Activated CD4-positive, alpha-beta T cell treated with anti-CD3 and anti-CD28 coated beads, Interleukin-2, amount 10 ng/mL, durations not matched to agents 7 days and 5 days (primary cell): ENCODE data around the gene DDAH1. TPM values are rescaled to one million over a fixed set of nuclear protein-coding genes. Genes with fewer than 3 reads are reported as not detected.

Experiments used
- CTCF ChIA-PET: fragments of 350-600 bp; sonication (Branson Sonifier 250); formaldehyde crosslinking; loops from one replicate; lab custom pipeline; 2021; ENCODE audit warnings: antibody characterized with exemption; lab: Charles Lee
- POLR2A ChIA-PET: fragments of 350-600 bp; sonication (Branson Sonifier 250); formaldehyde crosslinking; loops from one replicate; lab custom pipeline; 2021; ENCODE audit warnings: antibody characterized with exemption; lab: Charles Lee
- DNase-seq: peaks from one replicate; pipeline ENCODE4 v3.0.0-alpha.2; 2020
- H3K27ac Mint-ChIP-seq: one replicate; pipeline ENCODE4 v1.8.0; 2021; ENCODE audit warnings: mild to moderate bottlenecking, moderate library complexity, mixed read lengths
- H3K27me3 Mint-ChIP-seq: one replicate; pipeline ENCODE4 v1.8.0; 2021; ENCODE audit warnings: mixed read lengths
- H3K36me3 Mint-ChIP-seq: one replicate; pipeline ENCODE4 v1.8.0; 2021; ENCODE audit warnings: low read depth, mixed read lengths
- H3K4me1 Mint-ChIP-seq: one replicate; pipeline ENCODE4 v1.8.0; 2021; ENCODE audit warnings: mixed read lengths
- H3K4me3 Mint-ChIP-seq: one replicate; pipeline ENCODE4 v1.8.0; 2021; ENCODE audit warnings: mild to moderate bottlenecking, moderate library complexity, mixed read lengths
- H3K9me3 Mint-ChIP-seq: one replicate; pipeline ENCODE4 v1.8.0; 2021; ENCODE audit warnings: mixed read lengths
- total RNA-seq, 2 experiments: library from RNA; stranded (reverse); gene quantifications; one replicate each; pipeline ENCODE4 v1.2.3, GENCODE V29; 2021

DDAH1 gene
- total RNA-seq, 2 experiments from 2014 or later: not detected

GRCh38 chr1:85464497-85465098 lies 361 bp downstream of the DDAH1 start:
- peaks cover 55% of the 10 kb centered on the region for H3K27me3 Mint-ChIP-seq
- peak overlapping the region; percentile 46 for H3K4me3 Mint-ChIP-seq
- H3K36me3 Mint-ChIP-seq: peaks cover 2% of the 10 kb centered on the region
- no peak overlapping the region for H3K27ac Mint-ChIP-seq
- ChIA-PET CTCF (no interaction called here), POLR2A (no interaction called here)
- DNase-seq: peak; percentile 14
- no peaks in the 10 kb centered on the region for H3K9me3 Mint-ChIP-seq
- peaks cover 4% of the 10 kb centered on the region for H3K4me1 Mint-ChIP-seq

GRCh38 chr1:85463731-85464496 lies 1.0 kb downstream of the DDAH1 start:
- CTCF ChIA-PET: interaction anchor here (1.7 kb wide), 1 partner anchor 11 kb away, joined by 4 read pairs; no protein-coding TSS in a partner anchor
- H3K36me3 Mint-ChIP-seq: peaks cover 2% of the 10 kb centered on the region

GRCh38 chr1:85462931-85463649 lies 1.9 kb downstream of the DDAH1 start:
- CTCF ChIA-PET: interaction anchor here (1.7 kb wide), 1 partner anchor 10 kb away, joined by 4 read pairs; no protein-coding TSS in a partner anchor
- Mint-ChIP-seq H3K27ac (no peak overlapping the region), H3K36me3 (peaks cover 2% of the 10 kb centered on the region), H3K9me3 (no peaks in the 10 kb centered on the region), H3K4me3 (no peak overlapping the region), H3K27me3 (peaks cover 62% of the 10 kb centered on the region), H3K4me1 (peaks cover 4% of the 10 kb centered on the region)
- POLR2A ChIA-PET: no interaction called here
- DNase-seq: no peak

More at GRCh38 chr1:85463731-85464496, 1.0 kb downstream of the DDAH1 start:
- peaks cover 60% of the 10 kb centered on the region for H3K27me3 Mint-ChIP-seq
- peaks cover 4% of the 10 kb centered on the region for H3K4me1 Mint-ChIP-seq
- no peaks in the 10 kb centered on the region for H3K9me3 Mint-ChIP-seq
- DNase-seq: no peak
- no peak overlapping the region for H3K27ac Mint-ChIP-seq
- H3K4me3 Mint-ChIP-seq: peak overlapping the region; percentile 46
- POLR2A ChIA-PET: no interaction called here

- H3K4me3 Mint-ChIP-seq: no peak overlapping the region
- H3K4me1 Mint-ChIP-seq: peaks cover 4% of the 10 kb centered on the region
- H3K36me3 Mint-ChIP-seq: peaks cover 2% of the 10 kb centered on the region
- H3K27ac Mint-ChIP-seq: no peak overlapping the region
- no peaks in the 10 kb centered on the region for H3K9me3 Mint-ChIP-seq
- DNase-seq: no peak
- CTCF ChIA-PET: no interaction called here
- POLR2A ChIA-PET: no interaction called here
- peaks cover 55% of the 10 kb centered on the region for H3K27me3 Mint-ChIP-seq
Measured at GRCh38 chr1:85461216-85461918, 3.6 kb downstream of the DDAH1 start.

- peaks cover 2% of the 10 kb centered on the region for H3K36me3 Mint-ChIP-seq
- peaks cover 4% of the 10 kb centered on the region for H3K4me1 Mint-ChIP-seq
- no peak for DNase-seq
- CTCF ChIA-PET: no interaction called here
- H3K4me3 Mint-ChIP-seq: no peak overlapping the region
- H3K27ac Mint-ChIP-seq: peak overlapping the region; percentile 33
- no peaks in the 10 kb centered on the region for H3K9me3 Mint-ChIP-seq
- POLR2A ChIA-PET: no interaction called here
- H3K27me3 Mint-ChIP-seq: peaks cover 49% of the 10 kb centered on the region
Measured at GRCh38 chr1:85460555-85461088, 4.3 kb downstream of the DDAH1 start.

- Mint-ChIP-seq H3K27me3 (peaks cover 43% of the 10 kb centered on the region), H3K9me3 (no peaks in the 10 kb centered on the region), H3K4me1 (peaks cover 4% of the 10 kb centered on the region), H3K27ac (no peak overlapping the region), H3K4me3 (no peak overlapping the region), H3K36me3 (peaks cover 2% of the 10 kb centered on the region)
- DNase-seq: no peak
- ChIA-PET CTCF (no interaction called here), POLR2A (no interaction called here)
Measured at GRCh38 chr1:85459290-85459689, 5.7 kb downstream of the DDAH1 start.

- H3K27ac Mint-ChIP-seq: no peak overlapping the region
- H3K27me3 Mint-ChIP-seq: peaks cover 8% of the 10 kb centered on the region
- H3K4me1 Mint-ChIP-seq: no peaks in the 10 kb centered on the region
- DNase-seq: no peak
- H3K4me3 Mint-ChIP-seq: no peak overlapping the region
- ChIA-PET CTCF (no interaction called here), POLR2A (no interaction called here)
- no peaks in the 10 kb centered on the region for H3K9me3 Mint-ChIP-seq
- no peaks in the 10 kb centered on the region for H3K36me3 Mint-ChIP-seq
Measured at GRCh38 chr1:85454214-85454613, 10.7 kb downstream of the DDAH1 start.

GRCh38 chr1:85453640-85454194 lies 11.2 kb downstream of the DDAH1 start:
- H3K27me3 Mint-ChIP-seq: peaks cover 7% of the 10 kb centered on the region
- no peaks in the 10 kb centered on the region for H3K9me3 Mint-ChIP-seq
- CTCF ChIA-PET: no interaction called here
- DNase-seq: no peak
- POLR2A ChIA-PET: no interaction called here
- H3K27ac Mint-ChIP-seq: no peak overlapping the region
- H3K36me3 Mint-ChIP-seq: no peaks in the 10 kb centered on the region
- no peak overlapping the region for H3K4me3 Mint-ChIP-seq
- H3K4me1 Mint-ChIP-seq: no peaks in the 10 kb centered on the region

GRCh38 chr1:85452948-85453347 lies 12.0 kb downstream of the DDAH1 start:
- H3K4me1 Mint-ChIP-seq: no peaks in the 10 kb centered on the region
- no peak overlapping the region for H3K27ac Mint-ChIP-seq
- POLR2A ChIA-PET: no interaction called here
- no peak overlapping the region for H3K4me3 Mint-ChIP-seq
- H3K36me3 Mint-ChIP-seq: no peaks in the 10 kb centered on the region
- CTCF ChIA-PET: interaction anchor here (1.2 kb wide), 1 partner anchor 10 kb away, joined by 4 read pairs; no protein-coding TSS in a partner anchor
- peaks cover 5% of the 10 kb centered on the region for H3K27me3 Mint-ChIP-seq
- no peaks in the 10 kb centered on the region for H3K9me3 Mint-ChIP-seq
- DNase-seq: no peak

GRCh38 chr1:85451236-85451830 lies 13.6 kb downstream of the DDAH1 start:
- H3K4me3 Mint-ChIP-seq: no peak overlapping the region
- ChIA-PET POLR2A (no interaction called here), CTCF (no interaction called here)
- H3K27ac Mint-ChIP-seq: no peak overlapping the region
- H3K27me3 Mint-ChIP-seq: peaks cover 3% of the 10 kb centered on the region
- no peak for DNase-seq
- H3K9me3 Mint-ChIP-seq: no peaks in the 10 kb centered on the region
- no peaks in the 10 kb centered on the region for H3K4me1 Mint-ChIP-seq
- H3K36me3 Mint-ChIP-seq: no peaks in the 10 kb centered on the region

GRCh38 chr1:85450832-85451231 lies 14.1 kb downstream of the DDAH1 start:
- no peak overlapping the region for H3K4me3 Mint-ChIP-seq
- ChIA-PET POLR2A (no interaction called here), CTCF (interaction anchor here (0.7 kb wide), 1 partner anchor 54 kb away, joined by 3 read pairs; no protein-coding TSS in a partner anchor)
- H3K27me3 Mint-ChIP-seq: peaks cover 3% of the 10 kb centered on the region
- no peaks in the 10 kb centered on the region for H3K4me1 Mint-ChIP-seq
- no peaks in the 10 kb centered on the region for H3K36me3 Mint-ChIP-seq
- no peak overlapping the region for H3K27ac Mint-ChIP-seq
- no peaks in the 10 kb centered on the region for H3K9me3 Mint-ChIP-seq
- DNase-seq: no peak

- Mint-ChIP-seq H3K4me1 (no peaks in the 10 kb centered on the region), H3K9me3 (no peaks in the 10 kb centered on the region), H3K27ac (no peak overlapping the region), H3K36me3 (no peaks in the 10 kb centered on the region), H3K27me3 (peaks cover 3% of the 10 kb centered on the region), H3K4me3 (no peak overlapping the region)
- ChIA-PET CTCF (no interaction called here), POLR2A (no interaction called here)
- DNase-seq: no peak
Measured at GRCh38 chr1:85449356-85449755, 15.6 kb downstream of the DDAH1 start.
